Ecto neural progenitor cell (in vitro differentiated cells): ENCODE data around the gene RCOR2.
A peak's percentile ranks its signal among the peaks of the same experiment; 100 is the strongest.
"Not testable (repeated sequence)": the region's sequence is repeated elsewhere in the genome, so short reads cannot be mapped to it uniquely, and the experiment has no call there.

Source experiments
- DNase-seq: peaks from one replicate; pipeline ENCODE4 v3.0.0-alpha.2; 2018; ENCODE audit warnings: low spot score

RCOR2 gene

DNA sequence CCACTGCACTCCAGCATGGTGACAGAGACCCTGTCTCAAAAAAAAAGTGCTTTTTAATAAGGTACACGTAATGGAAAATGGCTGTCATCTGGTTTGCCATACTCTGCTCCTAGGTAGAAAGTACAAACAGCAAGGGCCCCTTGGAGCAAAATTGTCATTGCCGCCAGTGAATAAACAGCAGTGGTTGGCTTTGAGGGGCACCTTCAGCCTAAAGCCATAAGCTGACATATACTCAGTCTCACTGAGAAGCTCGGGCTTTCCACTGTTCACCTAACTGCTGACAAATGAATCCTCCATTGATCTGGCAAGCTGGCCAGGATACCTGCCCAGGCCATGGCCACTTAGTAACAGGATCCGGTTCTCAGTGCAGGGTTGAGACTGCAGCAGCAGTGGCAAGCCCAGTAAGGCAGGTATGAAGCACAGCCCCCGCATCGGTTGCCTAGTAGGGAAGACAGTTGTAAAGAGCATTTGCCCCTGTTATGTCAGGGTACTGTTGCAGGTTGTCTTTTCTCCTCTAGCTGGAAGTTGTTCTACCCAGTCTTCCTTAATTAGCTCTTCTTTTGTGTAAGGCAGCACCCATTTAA, 39.2 kb downstream of the RCOR2 start:
- DNase-seq: no peak

DNA sequence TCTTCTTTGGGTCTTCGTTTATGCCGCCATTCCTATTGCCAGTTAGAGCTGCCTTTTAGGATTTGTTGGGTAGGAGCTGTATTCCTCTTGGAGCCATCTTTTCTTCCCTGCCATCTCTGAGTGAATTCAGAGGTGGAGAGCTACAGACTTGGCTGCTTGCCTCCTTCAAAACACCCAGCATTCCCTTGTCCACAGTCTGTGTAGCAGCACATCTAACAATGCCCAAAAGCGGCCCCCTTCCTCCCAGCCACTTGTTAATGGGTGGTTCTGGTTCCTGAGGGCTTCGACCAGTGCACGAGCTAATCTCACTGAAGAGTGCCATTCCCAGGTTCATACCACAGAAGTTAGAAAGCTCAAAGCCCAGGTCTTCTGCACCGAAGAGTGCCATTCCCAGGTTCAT, 40.3 kb downstream of the RCOR2 start:
- DNase-seq: no peak

DNA sequence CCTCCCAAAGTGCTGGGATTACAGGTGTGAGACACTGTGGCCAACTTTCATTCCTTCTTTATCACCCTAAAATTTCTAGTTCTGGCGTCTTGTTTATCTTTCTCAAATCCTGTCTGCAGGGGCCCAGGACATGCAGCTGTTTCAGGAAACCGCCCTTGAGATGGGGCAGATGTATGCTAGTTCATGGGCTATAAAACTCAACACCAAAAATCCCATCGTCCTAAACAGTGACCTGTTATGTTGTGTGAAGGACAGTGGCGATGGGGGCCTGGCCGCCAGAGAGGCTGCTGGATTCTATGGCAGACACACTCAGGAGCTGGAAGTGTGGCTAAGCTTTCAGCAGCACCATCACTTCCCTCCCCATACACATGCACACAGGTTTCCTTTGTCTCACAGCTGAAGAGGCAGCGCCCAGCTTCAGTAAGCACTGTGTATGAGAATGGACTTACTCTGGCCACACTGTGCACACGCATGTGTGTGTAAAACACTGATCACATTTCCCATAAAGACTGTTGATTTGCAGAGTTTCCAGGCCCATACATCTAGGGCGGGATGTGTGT, 41.4 kb downstream of the RCOR2 start:
- no peak for DNase-seq

DNA sequence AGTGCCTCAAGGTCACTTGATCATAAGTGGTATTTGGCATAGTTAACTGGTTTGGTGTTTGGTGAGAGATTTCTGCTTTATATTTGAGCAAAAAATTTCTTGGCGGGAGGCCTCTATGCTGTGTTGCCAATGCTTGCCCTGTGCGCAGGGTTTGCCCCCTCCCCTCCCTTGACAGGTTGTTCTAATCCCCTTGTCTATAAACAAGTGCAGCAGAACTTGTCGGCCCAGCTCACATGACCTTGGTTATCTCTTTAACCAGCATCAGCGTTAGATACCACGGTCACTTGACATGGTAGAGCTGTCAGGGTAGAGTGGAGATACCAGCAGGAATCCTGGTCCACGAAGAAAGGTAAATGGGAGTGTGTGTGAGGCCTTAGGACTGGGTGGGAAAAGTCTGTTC, 42.5 kb downstream of the RCOR2 start:
- DNase-seq: no peak

DNA sequence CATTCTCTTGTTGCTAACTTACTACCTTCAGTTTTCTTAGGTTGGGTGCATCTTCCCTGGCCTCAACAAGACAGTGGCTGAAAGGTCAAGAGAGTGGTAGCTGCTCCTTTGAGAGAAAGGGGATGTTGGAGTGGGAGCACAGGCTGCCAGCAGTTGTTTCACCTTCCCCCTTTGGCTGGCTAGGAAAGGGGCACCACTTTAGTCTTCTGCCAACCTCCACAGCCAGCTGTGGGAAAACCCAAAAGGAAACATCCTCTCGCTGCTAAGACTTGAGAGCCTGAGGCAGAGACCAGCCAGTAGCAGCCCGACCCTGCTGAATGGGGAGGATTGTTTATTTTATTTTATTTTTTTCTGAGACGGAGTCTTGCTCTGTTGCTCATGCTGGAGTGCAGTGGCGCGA, 43.7 kb downstream of the RCOR2 start:
- no peak for DNase-seq

DNA sequence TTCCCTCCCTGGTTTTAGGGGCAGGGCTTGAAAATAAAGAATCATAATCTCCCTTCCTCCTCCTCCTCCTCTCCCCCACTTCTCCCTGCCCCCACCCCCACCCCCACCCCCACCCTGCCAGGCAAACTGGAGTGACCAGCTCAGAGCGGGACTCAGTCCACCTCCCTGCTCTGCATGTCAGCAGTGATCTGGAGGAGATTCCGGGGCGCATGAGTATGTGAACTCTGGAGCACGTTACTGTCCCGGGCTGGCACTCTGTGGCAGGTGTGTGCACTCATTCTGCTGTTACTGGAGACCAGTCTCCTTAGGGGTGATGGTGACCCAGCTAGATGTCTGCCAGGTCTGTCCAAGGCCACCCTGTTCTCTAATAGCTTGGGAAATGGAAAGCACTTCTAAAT, 44.2 kb downstream of the RCOR2 start:
- DNase-seq: no peak

DNA sequence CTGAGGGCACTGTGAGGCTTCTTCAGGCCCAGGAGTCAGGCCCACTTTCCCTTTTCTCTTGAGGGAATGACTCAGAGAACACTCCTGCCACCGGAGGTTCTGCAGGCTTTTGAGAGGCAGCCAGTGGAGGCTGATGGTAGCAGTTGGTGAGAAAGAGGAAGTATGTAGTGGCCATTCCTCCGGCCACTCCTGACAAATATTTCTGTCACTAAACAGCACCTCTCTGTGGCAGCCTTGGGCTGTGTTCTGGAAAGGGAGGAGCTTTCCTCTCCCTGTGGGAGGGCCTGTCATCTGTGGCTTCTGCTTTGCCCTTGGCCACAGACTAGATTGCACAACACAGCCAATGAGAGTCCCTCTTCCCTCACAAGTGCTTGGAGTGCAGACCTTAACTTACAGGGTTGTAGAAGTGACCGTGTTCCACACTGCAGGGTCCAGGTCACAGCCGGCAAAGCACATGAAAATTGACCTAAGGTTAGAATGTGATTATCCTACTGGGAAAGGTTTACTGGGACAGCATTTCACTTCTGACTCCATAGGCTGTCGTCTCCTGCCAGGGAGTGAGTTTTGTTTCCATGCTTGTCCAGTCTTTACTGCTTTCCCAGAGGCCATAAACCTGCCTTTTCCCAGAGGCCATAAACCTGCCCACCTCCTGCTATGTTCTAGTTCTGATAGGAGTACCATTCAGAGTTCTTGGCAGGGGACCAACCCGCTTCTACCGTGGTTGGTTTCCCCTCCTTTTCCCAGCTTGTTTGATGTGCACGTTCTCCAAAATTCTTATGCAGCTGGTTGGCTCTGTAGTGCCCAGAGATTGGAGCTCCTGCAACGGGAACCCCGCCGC, 44.8 kb downstream of the RCOR2 start:
- peak; percentile 66 for DNase-seq

DNA sequence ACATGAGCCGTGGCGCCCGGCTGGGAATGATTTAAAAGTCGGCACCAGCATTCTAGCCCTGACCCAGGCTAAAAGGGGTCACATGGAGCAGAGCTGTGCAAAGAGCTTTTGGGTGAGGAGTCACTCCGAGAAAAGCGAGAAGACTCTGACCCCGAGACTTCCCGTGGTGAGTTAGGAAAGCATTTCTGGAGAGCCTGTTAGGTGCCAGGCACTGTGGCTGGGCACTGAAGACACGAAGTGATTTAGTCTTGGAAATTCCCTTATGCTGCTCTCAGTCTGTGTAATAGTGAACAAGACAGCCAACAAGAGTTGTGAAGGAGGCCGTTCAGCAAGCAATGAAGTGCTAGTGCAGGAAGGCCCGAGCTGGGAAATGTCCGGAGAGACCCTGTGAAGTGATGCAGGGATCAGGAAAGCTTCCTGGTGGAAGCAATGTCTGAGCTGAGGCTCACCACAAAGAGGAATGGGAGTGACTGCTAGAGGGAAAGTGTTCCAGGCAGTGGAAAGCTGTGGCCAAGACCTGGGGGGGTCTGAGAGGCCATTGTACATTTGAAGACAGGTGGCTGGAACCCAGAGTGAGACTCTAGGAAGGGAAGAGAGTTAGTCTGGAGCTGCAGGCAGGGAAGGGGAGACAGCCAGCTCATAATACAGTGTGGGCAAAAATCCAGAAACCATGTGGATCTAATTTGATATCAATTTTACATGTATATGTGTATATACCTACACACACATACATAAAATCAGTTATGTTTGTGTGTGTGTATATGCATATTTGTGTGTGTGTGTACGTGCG, 46.4 kb downstream of the RCOR2 start:
- no peak for DNase-seq

DNA sequence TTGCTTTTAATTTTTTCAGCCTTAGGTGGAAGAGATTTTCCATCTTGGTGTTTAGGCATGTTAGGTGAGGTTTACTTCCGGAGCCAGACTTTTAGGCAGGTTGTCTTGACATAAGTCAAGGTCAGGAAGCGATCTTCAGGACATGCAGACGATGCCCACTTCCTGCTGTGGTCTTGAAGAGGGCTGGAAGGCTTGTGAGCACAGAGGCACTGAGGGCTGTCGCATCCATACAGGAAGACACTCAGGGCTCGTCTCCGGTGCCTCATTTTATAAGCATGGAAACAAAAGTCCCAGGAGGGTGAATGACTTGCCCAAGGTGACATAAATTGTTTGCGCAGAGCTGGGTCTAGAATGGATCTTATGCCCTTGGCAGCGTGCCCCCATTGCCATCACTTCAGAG, 47.3 kb downstream of the RCOR2 start:
- no peak for DNase-seq

DNA sequence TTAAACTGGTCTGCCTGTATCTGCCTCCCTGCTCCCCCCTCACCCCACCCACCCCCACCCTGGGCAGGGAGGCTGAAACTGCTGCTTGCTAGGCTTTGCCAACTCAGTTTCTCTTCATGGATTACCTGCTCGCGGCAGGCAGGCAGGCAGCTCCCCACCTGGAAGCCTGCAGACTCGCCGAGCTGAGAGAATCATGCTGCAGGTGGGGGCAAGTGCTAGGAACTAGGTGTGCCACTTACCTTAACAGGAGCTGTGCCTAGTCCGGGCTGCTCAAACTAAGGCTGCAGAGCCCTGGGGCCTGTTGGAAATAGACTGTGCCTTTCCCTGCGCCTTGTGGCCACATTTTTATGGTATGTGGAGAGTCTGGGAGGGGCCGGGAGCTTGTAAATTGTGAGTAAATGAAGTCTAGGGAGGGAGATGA, 47.8 kb downstream of the RCOR2 start:
- no peak for DNase-seq

DNA sequence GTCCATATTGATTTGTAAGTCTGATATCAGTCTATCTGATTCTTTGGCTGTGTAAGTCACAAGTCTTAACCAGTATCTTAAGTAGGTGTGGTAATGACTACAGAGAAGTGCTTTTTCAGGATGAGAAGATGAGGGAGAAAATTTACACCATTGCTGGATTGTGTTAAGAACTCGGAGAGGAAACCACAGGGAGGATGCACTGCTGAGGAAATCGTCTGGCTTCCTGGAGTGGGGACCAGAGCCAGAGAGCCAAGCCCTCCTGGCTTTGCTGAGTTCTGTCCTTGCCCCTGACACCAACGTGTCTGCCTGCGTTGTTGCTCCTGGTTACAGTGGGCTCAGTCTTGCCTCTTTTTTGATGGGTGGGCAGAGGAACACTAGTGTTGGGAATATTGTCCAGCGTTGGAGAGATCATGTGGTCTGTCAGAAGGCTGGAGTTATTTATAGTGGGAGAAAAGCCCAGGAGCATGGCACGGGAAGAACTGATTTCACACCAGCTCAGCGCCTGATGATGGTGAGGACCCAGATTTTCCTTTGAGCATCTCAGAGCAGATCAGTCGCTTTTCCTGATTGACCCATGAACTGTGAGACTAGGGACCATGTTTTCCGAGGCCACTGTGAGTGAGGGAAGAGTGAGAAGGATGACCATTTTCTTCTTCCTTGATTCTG, 48.4 kb downstream of the RCOR2 start:
- DNase-seq: no peak

DNA sequence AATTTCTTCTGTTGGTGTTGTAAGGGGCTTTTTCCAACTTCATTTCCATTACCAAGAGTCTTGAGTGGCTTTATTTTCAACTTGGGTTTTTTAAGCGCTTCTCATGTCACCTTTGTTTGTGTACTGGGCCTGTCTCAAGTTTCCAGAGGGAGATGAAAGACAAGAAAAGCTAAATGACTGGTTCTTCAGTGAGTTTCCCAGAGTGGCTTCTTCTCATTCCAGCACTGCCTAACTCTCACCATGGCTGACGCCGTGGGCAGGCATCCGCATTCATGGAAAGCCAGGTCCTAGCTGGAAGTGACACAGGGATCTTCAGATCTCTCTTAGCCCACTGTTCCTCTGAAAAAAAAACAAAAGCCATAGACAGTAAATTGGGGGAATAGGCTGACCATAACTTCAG, 49.5 kb downstream of the RCOR2 start:
- DNase-seq: no peak

DNA sequence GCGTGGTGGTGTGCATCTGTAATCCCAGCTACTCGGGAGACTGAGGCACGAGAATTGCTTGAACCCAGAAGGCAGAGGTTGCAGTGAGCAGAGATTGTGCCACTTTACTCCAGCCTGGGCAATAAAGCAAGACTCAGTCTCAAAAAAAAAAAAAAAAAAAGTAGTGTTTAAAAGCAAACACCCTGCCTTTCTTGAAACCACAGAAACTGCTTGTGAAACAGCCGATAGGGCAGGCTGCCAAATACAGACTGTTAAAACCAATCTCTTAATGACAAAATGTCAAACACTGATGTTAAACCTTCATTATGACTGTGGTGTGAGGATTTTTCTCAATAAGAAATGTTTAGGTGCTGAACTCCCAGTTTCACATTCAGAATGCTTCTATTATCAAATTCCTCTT, 50.8 kb downstream of the RCOR2 start:
- no peak for DNase-seq

DNA sequence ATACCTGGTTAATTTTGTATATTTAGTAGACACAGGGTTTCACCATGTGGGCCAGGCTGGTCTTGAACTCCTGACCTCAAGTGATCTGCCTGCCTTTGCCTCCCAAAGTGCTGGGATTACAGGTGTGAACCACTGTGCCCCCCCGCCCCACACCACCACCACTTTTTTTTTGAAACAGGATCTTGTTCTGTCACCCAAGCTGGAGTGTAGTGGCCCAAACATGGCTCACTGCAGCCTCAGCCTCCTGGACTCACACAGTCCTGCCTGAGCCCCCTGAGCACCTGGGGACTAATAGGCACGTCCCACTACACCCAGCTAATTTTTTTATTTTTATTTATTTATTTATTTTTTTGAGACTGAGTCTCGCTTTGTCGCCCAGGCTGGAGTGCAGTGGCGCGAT, 53.3 kb downstream of the RCOR2 start:
- DNase-seq: not testable (repeated sequence)

DNA sequence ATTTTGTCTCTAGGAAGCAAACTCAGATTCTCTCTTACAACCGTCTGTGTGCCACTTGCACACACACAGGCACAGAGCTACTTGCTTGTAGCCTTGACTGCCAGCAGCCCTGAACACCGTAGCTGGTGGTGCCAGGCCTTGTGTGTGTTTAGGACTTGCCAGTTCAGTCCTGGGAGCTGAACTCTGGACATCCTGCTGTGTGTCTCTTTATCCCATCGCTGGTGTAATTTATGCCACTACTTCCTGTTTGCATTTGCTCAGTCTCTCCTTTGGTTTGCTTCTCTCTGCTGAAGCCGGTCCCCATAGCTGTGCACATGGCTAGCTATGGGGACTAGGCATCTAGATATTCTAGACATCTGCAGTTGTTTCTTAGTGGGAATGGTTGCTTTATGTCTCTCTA, 54.0 kb downstream of the RCOR2 start:
- no peak for DNase-seq
